ENCODE measurements around the gene RBPJ.

RBPJ gene

GRCh38 chr4:26420438-26420837, 99.6 kb downstream of the RBPJ start:
- H3K27ac ChIP-seq (ENCODE audit: low read depth, low read length): no peak overlapping the region
- H4K20me1 ChIP-seq (ENCODE audit: low read depth, low read length): no peaks in the 10 kb centered on the region
- no peaks in the 10 kb centered on the region for H3F3A ChIP-seq (ENCODE audit: insufficient read depth)
- no peaks in the 10 kb centered on the region for H3K9me2 ChIP-seq (replicated peaks; ENCODE audit: insufficient read depth, low read length)
- no peak overlapping the region for H3K4me3 ChIP-seq (ENCODE audit: insufficient read depth, low read length, poor library complexity, severe bottlenecking)
- no peaks in the 10 kb centered on the region for H3K79me2 ChIP-seq (ENCODE audit: insufficient read depth, low read length)
- H3K36me3 ChIP-seq (ENCODE audit: low read length): peaks cover 6% of the 10 kb centered on the region; the same call in 1 of the 2 replicates
- H3K9me3 ChIP-seq (ENCODE audit: insufficient read depth, low read length): no peaks in the 10 kb centered on the region
- no peaks in the 10 kb centered on the region for H3K27me3 ChIP-seq (ENCODE audit: low read length)
- H2AFZ ChIP-seq (ENCODE audit: low read depth, low read length, severe bottlenecking): no peak overlapping the region
- H3K4me2 ChIP-seq (ENCODE audit: low read depth, low read length, poor library complexity, severe bottlenecking): no peak overlapping the region
- TF ChIP-seq EZH2phosphoT487 (conservative IDR thresholded peaks at IDR 0.05; ENCODE audit: low read length) (no peak), CTCF (IDR thresholded peaks at IDR 0.05; ENCODE audit: insufficient read depth, low read length, poor library complexity, severe bottlenecking) (no peak)
- H3K9ac ChIP-seq (ENCODE audit: low read length): no peak overlapping the region

DNA sequence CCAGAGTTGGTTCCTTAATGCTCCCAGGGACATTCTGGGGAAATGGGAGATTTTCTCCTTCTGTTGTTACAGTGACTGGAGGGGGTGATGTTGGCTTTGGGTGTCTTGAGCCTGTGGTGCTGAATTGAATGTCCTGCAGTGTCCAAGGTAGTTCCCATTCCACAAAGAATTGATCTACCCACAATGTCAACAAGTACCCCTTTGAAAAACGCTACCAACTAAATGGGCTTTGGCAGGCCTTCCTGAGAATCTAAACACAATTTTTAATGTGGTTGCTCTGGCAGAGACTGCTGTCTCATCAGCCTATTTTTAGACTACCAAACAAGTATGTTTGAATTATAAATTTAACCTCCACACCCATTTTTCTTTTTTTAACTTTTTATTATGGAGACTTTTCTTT, 100.1 kb downstream of the RBPJ start:
- Histone ChIP-seq H3K36me3 (ENCODE audit: low read length) (peaks cover 6% of the 10 kb centered on the region; the same call in 1 of the 2 replicates), H3K79me2 (ENCODE audit: insufficient read depth, low read length) (no peaks in the 10 kb centered on the region), H3K4me3 (ENCODE audit: insufficient read depth, low read length, poor library complexity, severe bottlenecking) (no peak overlapping the region), H3K27ac (ENCODE audit: low read depth, low read length) (no peak overlapping the region), H4K20me1 (ENCODE audit: low read depth, low read length) (no peaks in the 10 kb centered on the region), H3K4me2 (ENCODE audit: low read depth, low read length, poor library complexity, severe bottlenecking) (no peak overlapping the region), H3K9me3 (ENCODE audit: insufficient read depth, low read length) (no peaks in the 10 kb centered on the region), H3K27me3 (ENCODE audit: low read length) (no peaks in the 10 kb centered on the region), H2AFZ (ENCODE audit: low read depth, low read length, severe bottlenecking) (no peak overlapping the region), H3F3A (ENCODE audit: insufficient read depth) (no peaks in the 10 kb centered on the region), H3K9ac (ENCODE audit: low read length) (no peak overlapping the region), H3K9me2 (replicated peaks; ENCODE audit: insufficient read depth, low read length) (no peaks in the 10 kb centered on the region)
- TF ChIP-seq EZH2phosphoT487 (conservative IDR thresholded peaks at IDR 0.05; ENCODE audit: low read length): no peak
- no peak for TF ChIP-seq CTCF (IDR thresholded peaks at IDR 0.05; ENCODE audit: insufficient read depth, low read length, poor library complexity, severe bottlenecking)

DNA sequence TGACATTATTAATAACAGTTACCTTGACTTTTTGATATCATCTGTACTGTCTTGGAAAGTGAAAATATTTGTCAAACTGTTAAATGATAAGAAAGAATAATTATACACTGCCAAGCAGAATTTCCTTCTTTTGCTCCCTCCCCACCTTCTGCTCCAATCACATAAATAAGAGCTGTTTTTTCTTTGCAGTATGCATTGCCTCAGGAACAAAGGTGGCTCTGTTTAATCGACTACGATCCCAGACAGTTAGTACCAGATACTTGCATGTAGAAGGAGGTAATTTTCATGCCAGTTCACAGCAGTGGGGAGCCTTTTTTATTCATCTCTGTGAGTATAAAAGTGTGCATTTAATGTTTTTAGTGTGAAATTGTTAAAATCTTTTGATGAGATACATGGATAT, 103.3 kb downstream of the RBPJ start:
- Histone ChIP-seq H3K9me2 (replicated peaks; ENCODE audit: insufficient read depth, low read length) (no peaks in the 10 kb centered on the region), H3F3A (ENCODE audit: insufficient read depth) (no peaks in the 10 kb centered on the region), H3K9me3 (ENCODE audit: insufficient read depth, low read length) (no peaks in the 10 kb centered on the region), H3K4me3 (ENCODE audit: insufficient read depth, low read length, poor library complexity, severe bottlenecking) (no peak overlapping the region), H3K9ac (ENCODE audit: low read length) (no peak overlapping the region), H3K27ac (ENCODE audit: low read depth, low read length) (no peak overlapping the region), H3K4me2 (ENCODE audit: low read depth, low read length, poor library complexity, severe bottlenecking) (no peak overlapping the region), H3K36me3 (ENCODE audit: low read length) (peaks cover 9% of the 10 kb centered on the region; the same call in 1 of the 2 replicates), H4K20me1 (ENCODE audit: low read depth, low read length) (no peaks in the 10 kb centered on the region), H3K27me3 (ENCODE audit: low read length) (no peaks in the 10 kb centered on the region), H2AFZ (ENCODE audit: low read depth, low read length, severe bottlenecking) (no peak overlapping the region), H3K79me2 (ENCODE audit: insufficient read depth, low read length) (no peaks in the 10 kb centered on the region)
- TF ChIP-seq CTCF (IDR thresholded peaks at IDR 0.05; ENCODE audit: insufficient read depth, low read length, poor library complexity, severe bottlenecking) (no peak), EZH2phosphoT487 (conservative IDR thresholded peaks at IDR 0.05; ENCODE audit: low read length) (no peak)
